ENCODE measurements around the gene ACSBG1.

DNA sequence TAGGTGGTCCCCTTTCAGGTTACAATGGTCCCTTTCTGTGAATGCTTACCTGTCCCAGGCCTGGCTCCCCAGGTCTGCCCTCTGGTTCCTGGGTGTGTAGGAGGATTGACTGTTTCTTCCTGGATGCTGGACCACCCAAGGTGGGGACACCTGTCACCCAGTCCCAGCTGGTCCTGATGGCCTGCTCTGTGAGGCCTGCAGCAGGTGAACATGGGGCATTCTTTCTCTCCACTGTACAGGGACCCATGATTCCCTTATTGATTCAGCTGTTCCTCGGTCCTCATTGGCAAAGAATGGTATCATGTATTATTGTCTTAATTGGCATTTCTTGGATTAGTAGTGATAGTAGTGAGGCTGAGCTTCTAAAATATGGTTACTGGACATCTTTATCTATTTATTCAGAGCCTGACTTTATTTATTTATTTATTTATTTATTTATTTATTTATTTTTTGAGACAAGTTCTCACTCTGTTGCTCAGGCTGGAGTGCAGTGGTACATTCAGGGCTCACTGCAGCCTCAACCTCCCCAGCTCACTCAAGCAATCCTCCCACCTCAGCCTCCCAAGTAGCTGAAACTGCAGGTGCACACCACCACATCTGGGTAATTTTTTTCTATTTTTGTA is 21.2 kb upstream of the ACSBG1 start:
- TF ChIP-seq SIX5 (IDR thresholded peaks at IDR 0.05; ENCODE audit: low read depth, low read length, severe bottlenecking), result no peak
- TF ChIP-seq, protein P1, sequence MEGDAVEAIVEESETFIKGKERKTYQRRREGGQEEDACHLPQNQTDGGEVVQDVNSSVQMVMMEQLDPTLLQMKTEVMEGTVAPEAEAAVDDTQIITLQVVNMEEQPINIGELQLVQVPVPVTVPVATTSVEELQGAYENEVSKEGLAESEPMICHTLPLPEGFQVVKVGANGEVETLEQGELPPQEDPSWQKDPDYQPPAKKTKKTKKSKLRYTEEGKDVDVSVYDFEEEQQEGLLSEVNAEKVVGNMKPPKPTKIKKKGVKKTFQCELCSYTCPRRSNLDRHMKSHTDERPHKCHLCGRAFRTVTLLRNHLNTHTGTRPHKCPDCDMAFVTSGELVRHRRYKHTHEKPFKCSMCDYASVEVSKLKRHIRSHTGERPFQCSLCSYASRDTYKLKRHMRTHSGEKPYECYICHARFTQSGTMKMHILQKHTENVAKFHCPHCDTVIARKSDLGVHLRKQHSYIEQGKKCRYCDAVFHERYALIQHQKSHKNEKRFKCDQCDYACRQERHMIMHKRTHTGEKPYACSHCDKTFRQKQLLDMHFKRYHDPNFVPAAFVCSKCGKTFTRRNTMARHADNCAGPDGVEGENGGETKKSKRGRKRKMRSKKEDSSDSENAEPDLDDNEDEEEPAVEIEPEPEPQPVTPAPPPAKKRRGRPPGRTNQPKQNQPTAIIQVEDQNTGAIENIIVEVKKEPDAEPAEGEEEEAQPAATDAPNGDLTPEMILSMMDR (IDR thresholded peaks at IDR 0.05 in 2 of 3, conservative IDR thresholded peaks at IDR 0.05 in 1 of 3; ENCODE audit: control insufficient read depth in 2 of 3, extremely low read depth in 1 of 3, insufficient read depth in 1 of 3, low read depth in 3 of 3, low read length in 3 of 3), result no peak
- no peak for TF ChIP-seq POLR2A (IDR thresholded peaks at IDR 0.05; ENCODE audit: low read depth, low read length)
- no peak for TF ChIP-seq TAF1 (IDR thresholded peaks at IDR 0.05; ENCODE audit: borderline replicate concordance, low read depth, low read length)
- no peak for TF ChIP-seq ZNF217 (IDR thresholded peaks at IDR 0.05)
- TF ChIP-seq EZH2 (IDR thresholded peaks at IDR 0.05; ENCODE audit: borderline replicate concordance, control insufficient read depth, low read depth, low read length), result no peak
- TF ChIP-seq, protein P2, sequence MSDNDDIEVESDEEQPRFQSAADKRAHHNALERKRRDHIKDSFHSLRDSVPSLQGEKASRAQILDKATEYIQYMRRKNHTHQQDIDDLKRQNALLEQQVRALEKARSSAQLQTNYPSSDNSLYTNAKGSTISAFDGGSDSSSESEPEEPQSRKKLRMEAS (IDR thresholded peaks at IDR 0.05; ENCODE audit: low read depth, low read length), result no peak
- TF ChIP-seq, protein P3, sequence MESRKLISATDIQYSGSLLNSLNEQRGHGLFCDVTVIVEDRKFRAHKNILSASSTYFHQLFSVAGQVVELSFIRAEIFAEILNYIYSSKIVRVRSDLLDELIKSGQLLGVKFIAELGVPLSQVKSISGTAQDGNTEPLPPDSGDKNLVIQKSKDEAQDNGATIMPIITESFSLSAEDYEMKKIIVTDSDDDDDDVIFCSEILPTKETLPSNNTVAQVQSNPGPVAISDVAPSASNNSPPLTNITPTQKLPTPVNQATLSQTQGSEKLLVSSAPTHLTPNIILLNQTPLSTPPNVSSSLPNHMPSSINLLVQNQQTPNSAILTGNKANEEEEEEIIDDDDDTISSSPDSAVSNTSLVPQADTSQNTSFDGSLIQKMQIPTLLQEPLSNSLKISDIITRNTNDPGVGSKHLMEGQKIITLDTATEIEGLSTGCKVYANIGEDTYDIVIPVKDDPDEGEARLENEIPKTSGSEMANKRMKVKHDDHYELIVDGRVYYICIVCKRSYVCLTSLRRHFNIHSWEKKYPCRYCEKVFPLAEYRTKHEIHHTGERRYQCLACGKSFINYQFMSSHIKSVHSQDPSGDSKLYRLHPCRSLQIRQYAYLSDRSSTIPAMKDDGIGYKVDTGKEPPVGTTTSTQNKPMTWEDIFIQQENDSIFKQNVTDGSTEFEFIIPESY (IDR thresholded peaks at IDR 0.05), result no peak

Measured in GM12878 (cell line).